ENCODE measurements around the gene GNB5. TPM values are rescaled to one million over a fixed set of nuclear protein-coding genes. Genes with fewer than 3 reads are reported as not detected.
"Not testable (repeated sequence)": the region's sequence is repeated elsewhere in the genome, so short reads cannot be mapped to it uniquely, and the experiment has no call there.

The GNB5 gene
- 35.6 and 48.8 TPM in 2 replicates for total RNA-seq (2022)
- Bru-seq, nascent RNA: percentile 70 among the genes with signal in this experiment
- BruChase-seq, experiment 1, labeled RNA remaining after a 6-hour chase: percentile 65 among the genes with signal in this experiment
- percentile 65 among the genes with signal in this experiment for BruChase-seq, experiment 2, labeled RNA remaining after a 2-hour chase
- long read RNA-seq, transcript GNB5-202 (11 exons, 1,735 nt): major isoform, 45 of 60 reads
- long read RNA-seq, partial matches to known transcripts: 5 of 60 reads
- long read RNA-seq, other reads (novel, unspliced or antisense): 10 of 60 reads

- CTCF ChIA-PET: no interaction called here
Measured at GRCh38 chr15:52191207-52191606, at the start of gene GNB5. Gene GNB5, minus strand, starts transcription at chr15:52191392. Its CDS starts 6,716 bp downstream, at chr15:52184676.

GRCh38 chr15:52240166-52240565 lies 49.0 kb upstream of the GNB5 start:
- peaks cover 24% of the 10 kb centered on the region for H3K36me3 Mint-ChIP-seq (ENCODE audit: insufficient read depth, unreplicated experiment)
- H3K4me3 Mint-ChIP-seq (ENCODE audit: low read depth, unreplicated experiment): no peak overlapping the region

More at GRCh38 chr15:52191207-52191606, at the start of gene GNB5:
- H3K9me3 Mint-ChIP-seq (ENCODE audit: low read depth, unreplicated experiment): no peaks in the 10 kb centered on the region
- no peak for DNase-seq
- no TSS peak for BruUV-seq (replicated peaks)
- peaks cover 8% of the 10 kb centered on the region for H3K4me1 Mint-ChIP-seq (ENCODE audit: low read depth, unreplicated experiment)
- no peak within 1 kb of the TSS for H3K4me3 Mint-ChIP-seq (ENCODE audit: low read depth, unreplicated experiment)
- peak within 1 kb of the TSS; percentile 48 for H3K27ac Mint-ChIP-seq (ENCODE audit: unreplicated experiment)
- H3K36me3 Mint-ChIP-seq (ENCODE audit: insufficient read depth, unreplicated experiment): peaks cover 22% of the 10 kb centered on the region
- intact Hi-C loops (cut with micrococcal nuclease; ENCODE audit: unreplicated experiment): no loop called here
- no peaks in the 10 kb centered on the region for H3K27me3 Mint-ChIP-seq (ENCODE audit: unreplicated experiment)
- TF ChIP-seq CTCF (IDR thresholded peaks at IDR 0.05; ENCODE audit: unreplicated experiment): no peak

GRCh38 chr15:52238989-52239525 lies 47.9 kb upstream of the GNB5 start:
- DNase-seq; H3K4me3 Mint-ChIP-seq (ENCODE audit: low read depth, unreplicated experiment); H3K27me3 Mint-ChIP-seq (ENCODE audit: unreplicated experiment); H3K4me1 Mint-ChIP-seq (ENCODE audit: low read depth, unreplicated experiment); intact Hi-C loops (cut with micrococcal nuclease; ENCODE audit: unreplicated experiment); H3K27ac Mint-ChIP-seq (ENCODE audit: unreplicated experiment); H3K9me3 Mint-ChIP-seq (ENCODE audit: low read depth, unreplicated experiment); BruUV-seq (replicated peaks): not testable (repeated sequence)
- H3K36me3 Mint-ChIP-seq (ENCODE audit: insufficient read depth, unreplicated experiment): peaks cover 17% of the 10 kb centered on the region
- CTCF ChIA-PET: interaction anchor here (0.8 kb wide), 1 partner anchor 12 kb away, joined by 3 read pairs; no protein-coding TSS in a partner anchor

More at GRCh38 chr15:52240166-52240565, 49.0 kb upstream of the GNB5 start:
- CTCF ChIA-PET: no interaction called here
- Mint-ChIP-seq H3K27ac (ENCODE audit: unreplicated experiment) (no peak overlapping the region), H3K27me3 (ENCODE audit: unreplicated experiment) (no peaks in the 10 kb centered on the region), H3K9me3 (ENCODE audit: low read depth, unreplicated experiment) (no peaks in the 10 kb centered on the region), H3K4me1 (ENCODE audit: low read depth, unreplicated experiment) (no peaks in the 10 kb centered on the region)
- intact Hi-C loops (cut with micrococcal nuclease; ENCODE audit: unreplicated experiment): no loop called here
- BruUV-seq (replicated peaks): no TSS peak
- no peak for TF ChIP-seq CTCF (IDR thresholded peaks at IDR 0.05; ENCODE audit: unreplicated experiment)
- no peak for DNase-seq

GRCh38 chr15:52238149-52238548 lies 47.0 kb upstream of the GNB5 start:
- BruUV-seq (replicated peaks): no TSS peak
- DNase-seq: no peak
- Mint-ChIP-seq H3K27ac (ENCODE audit: unreplicated experiment) (no peak overlapping the region), H3K4me1 (ENCODE audit: low read depth, unreplicated experiment) (no peaks in the 10 kb centered on the region), H3K36me3 (ENCODE audit: insufficient read depth, unreplicated experiment) (peaks cover 26% of the 10 kb centered on the region), H3K9me3 (ENCODE audit: low read depth, unreplicated experiment) (no peaks in the 10 kb centered on the region), H3K27me3 (ENCODE audit: unreplicated experiment) (no peaks in the 10 kb centered on the region), H3K4me3 (ENCODE audit: low read depth, unreplicated experiment) (no peak overlapping the region)
- CTCF ChIA-PET: no interaction called here
- no peak for TF ChIP-seq CTCF (IDR thresholded peaks at IDR 0.05; ENCODE audit: unreplicated experiment)
- intact Hi-C loops (cut with micrococcal nuclease; ENCODE audit: unreplicated experiment): no loop called here

GRCh38 chr15:52236013-52236412 lies 44.8 kb upstream of the GNB5 start:
- Mint-ChIP-seq H3K4me3 (ENCODE audit: low read depth, unreplicated experiment) (no peak overlapping the region), H3K9me3 (ENCODE audit: low read depth, unreplicated experiment) (no peaks in the 10 kb centered on the region), H3K27ac (ENCODE audit: unreplicated experiment) (no peak overlapping the region), H3K4me1 (ENCODE audit: low read depth, unreplicated experiment) (no peaks in the 10 kb centered on the region), H3K27me3 (ENCODE audit: unreplicated experiment) (no peaks in the 10 kb centered on the region), H3K36me3 (ENCODE audit: insufficient read depth, unreplicated experiment) (peaks cover 20% of the 10 kb centered on the region)
- CTCF ChIA-PET: interaction anchor here (0.5 kb wide), 1 partner anchor 224 kb away, joined by 5 read pairs; no protein-coding TSS in a partner anchor
- no TSS peak for BruUV-seq (replicated peaks)
- DNase-seq: no peak
- TF ChIP-seq CTCF (IDR thresholded peaks at IDR 0.05; ENCODE audit: unreplicated experiment): no peak
- intact Hi-C loops (cut with micrococcal nuclease; ENCODE audit: unreplicated experiment): no loop called here

All from Calu3 (cell line).